H1 (cell line): ENCODE results near the gene ZNF831. TPM values are rescaled to one million over a fixed set of nuclear protein-coding genes. Genes with fewer than 3 reads are reported as not detected.

ENCODE experiments used
- CTCF ChIA-PET: fragments of 300-600 bp; sonication (Branson Sonifier 250); formaldehyde crosslinking; loops from one replicate; lab custom pipeline; 2021; ENCODE audit not compliant: partially characterized antibody; lab: Charles Lee
- POLR2A ChIA-PET: fragments of 300-600 bp; sonication (Branson Sonifier 250); formaldehyde crosslinking; loops from one replicate; lab custom pipeline; 2021; ENCODE audit warnings: inconsistent platforms; ENCODE audit not compliant: partially characterized antibody; lab: Charles Lee
- DNase-seq, 2 experiments: peaks; one replicate each; pipeline versions ENCODE4 v3.0.0 to v3.0.0-alpha.2; 2010 to 2022; ENCODE audit warnings: low spot score in 2 of 2, low read depth in 1 of 2, mixed read lengths in 1 of 2
- FAIRE-seq: peaks from 2 replicates; lab custom pipeline; 2011; peaks lifted over from hg19 to GRCh38; lab: Jason Lieb, UNC
- H2AFZ ChIP-seq: 2 replicates; pipeline ENCODE4 v1.8.1; 2012; ENCODE audit warnings: low read length, inconsistent platforms
- H2AK5ac ChIP-seq: 2 replicates; pipeline ENCODE4 v1.6.1; 2013; ENCODE audit warnings: low read depth, low read length
- H2BK120ac ChIP-seq: replicated peaks from 2 replicates; pipeline ENCODE3; 2013; ENCODE audit warnings: low read depth, low read length, inconsistent platforms
- H2BK12ac ChIP-seq: 2 replicates; pipeline ENCODE4 v1.6.1; 2013; ENCODE audit warnings: low read depth, low read length
- H2BK15ac ChIP-seq: 2 replicates; pipeline ENCODE4 v1.6.1; 2013; ENCODE audit warnings: low read length
- H2BK20ac ChIP-seq: 2 replicates; pipeline ENCODE4 v1.6.1; 2013; ENCODE audit warnings: low read length
- H2BK5ac ChIP-seq: 2 replicates; pipeline ENCODE4 v1.6.1; 2013; ENCODE audit warnings: low read depth, low read length
- H3K14ac ChIP-seq: 2 replicates; pipeline ENCODE4 v1.6.1; 2013; ENCODE audit warnings: inconsistent platforms; ENCODE audit not compliant: insufficient read length
- H3K18ac ChIP-seq: 2 replicates; pipeline ENCODE4 v1.6.1; 2013; ENCODE audit warnings: low read length; ENCODE audit errors: extremely low read depth
- H3K23ac ChIP-seq: 2 replicates; pipeline ENCODE4 v1.6.1; 2013; ENCODE audit warnings: inconsistent platforms; ENCODE audit not compliant: insufficient read length
- H3K23me2 ChIP-seq: 2 replicates; pipeline ENCODE4 v1.6.1; 2013; ENCODE audit warnings: low read depth, low read length
- H3K27ac ChIP-seq: 2 replicates; pipeline ENCODE4 v1.6.1; 2011; ENCODE audit warnings: low read depth, low read length, inconsistent platforms
- H3K27me3 ChIP-seq, 4 experiments: replicated peaks in 1 of 4; 1 replicate in 1 of 4; 2 replicates in 3 of 4; pipeline versions ENCODE4 v1.6.1 to v1.8.1; 2011 to 2013; ENCODE audit warnings: low read length in 3 of 4, mild to moderate bottlenecking in 3 of 4, inconsistent platforms in 2 of 4, mixed read lengths in 2 of 4, moderate library complexity in 1 of 4; ENCODE audit not compliant: control insufficient read depth in 3 of 4, insufficient read depth in 3 of 4; ENCODE audit errors: extremely low read depth in 1 of 4
- H3K36me3 ChIP-seq, 4 experiments: 2 replicates each; pipeline versions ENCODE4 v1.6.1 to v1.8.1; 2011 to 2013; ENCODE audit warnings: mild to moderate bottlenecking in 4 of 4, low read length in 3 of 4, moderate library complexity in 2 of 4, control low read depth in 1 of 4, inconsistent platforms in 1 of 4; ENCODE audit not compliant: insufficient read depth in 4 of 4, control insufficient read depth in 2 of 4
- H3K4ac ChIP-seq: replicated peaks from 2 replicates; pipeline ENCODE3; 2013; ENCODE audit warnings: low read length, low read depth, mixed read lengths, inconsistent platforms; ENCODE audit not compliant: insufficient read length
- H3K4me1 ChIP-seq, 4 experiments: replicated peaks in 1 of 4; 1 replicate in 1 of 4; 2 replicates in 3 of 4; pipeline versions ENCODE4 v1.6.1 to v1.8.1; 2011 to 2013; ENCODE audit warnings: low read length in 3 of 4, inconsistent platforms in 2 of 4, mixed read lengths in 1 of 4; ENCODE audit not compliant: insufficient read depth in 4 of 4, control insufficient read depth in 3 of 4
- H3K4me2 ChIP-seq, 2 experiments: 2 replicates each; pipeline versions ENCODE4 v1.6.1 to v1.8.1; 2011 to 2013; ENCODE audit warnings: low read depth in 2 of 2, low read length in 2 of 2, control low read depth in 1 of 2, inconsistent platforms in 1 of 2, mild to moderate bottlenecking in 1 of 2; ENCODE audit not compliant: insufficient read depth in 1 of 2
- H3K4me3 ChIP-seq, 4 experiments: fragments of 200-600, 300-600 bp in 1 of 4; sonication (generic), shearing (Covaris generic), sonication (Bioruptor Twin) in 1 of 4; 2 replicates each; pipeline versions ENCODE4 v1.5.1 to v1.8.1; 2011 to 2016; ENCODE audit warnings: low read length in 4 of 4, low read depth in 3 of 4, control low read depth in 2 of 4, inconsistent platforms in 2 of 4, mild to moderate bottlenecking in 2 of 4, mixed read lengths in 1 of 4, moderate library complexity in 1 of 4; ENCODE audit not compliant: insufficient read depth in 2 of 4; ENCODE audit errors: extremely low read depth in 1 of 4
- H3K56ac ChIP-seq: replicated peaks from 2 replicates; pipeline ENCODE3; 2013; ENCODE audit warnings: low read depth, mild to moderate bottlenecking, mixed read lengths, low read length, inconsistent platforms; ENCODE audit not compliant: insufficient read length
- H3K79me1 ChIP-seq: 2 replicates; pipeline ENCODE4 v1.6.1; 2013; ENCODE audit warnings: low read depth, low read length, control low read depth
- H3K79me2 ChIP-seq, 2 experiments: 2 replicates each; pipeline versions ENCODE4 v1.6.1 to v1.8.1; 2012 to 2013; ENCODE audit warnings: low read length in 2 of 2, mild to moderate bottlenecking in 2 of 2, inconsistent platforms in 1 of 2; ENCODE audit not compliant: insufficient read depth in 2 of 2, control insufficient read depth in 1 of 2
- H3K9ac ChIP-seq, 4 experiments: replicated peaks in 1 of 4; 1 replicate in 1 of 4; 2 replicates in 3 of 4; pipeline versions ENCODE4 v1.6.1 to v1.8.1; 2011 to 2013; ENCODE audit warnings: low read depth in 3 of 4, low read length in 3 of 4, control low read depth in 2 of 4, mild to moderate bottlenecking in 2 of 4, moderate library complexity in 2 of 4, inconsistent platforms in 1 of 4; ENCODE audit errors: extremely low read depth in 1 of 4
- H3K9me3 ChIP-seq, 2 experiments: 2 replicates each; pipeline versions ENCODE4 v1.6.1 to v1.8.1; 2012 to 2013; ENCODE audit warnings: mild to moderate bottlenecking in 2 of 2, moderate library complexity in 2 of 2, control low read depth in 1 of 2, inconsistent platforms in 1 of 2, low read depth in 1 of 2, low read length in 1 of 2, mixed read lengths in 1 of 2; ENCODE audit not compliant: insufficient read depth in 2 of 2
- H4K20me1 ChIP-seq, 2 experiments: replicated peaks in 1 of 2; 2 replicates each; pipeline versions ENCODE3 to v1.8.1; 2011 to 2013; ENCODE audit warnings: inconsistent platforms in 2 of 2, low read length in 2 of 2, mild to moderate bottlenecking in 1 of 2; ENCODE audit not compliant: insufficient read depth in 2 of 2, control insufficient read depth in 1 of 2
- H4K5ac ChIP-seq: 2 replicates; pipeline ENCODE4 v1.6.1; 2013; ENCODE audit warnings: low read length, low read depth, mixed read lengths, inconsistent platforms; ENCODE audit not compliant: insufficient read length
- H4K8ac ChIP-seq: 2 replicates; pipeline ENCODE4 v1.8.0; 2013; ENCODE audit warnings: mild to moderate bottlenecking, moderate library complexity, low read length, inconsistent platforms; ENCODE audit not compliant: insufficient read depth; ENCODE audit errors: extremely low read depth
- H4K91ac ChIP-seq: replicated peaks from 2 replicates; pipeline ENCODE3; 2013; ENCODE audit warnings: low read length, mixed read lengths, inconsistent platforms; ENCODE audit not compliant: insufficient read length
- CBX8 ChIP-seq: fragments of 300-800, 300-1000 bp; sonication (generic); IDR thresholded peaks from 2 replicates; pipeline ENCODE4 v1.7.1; 2016; ENCODE audit warnings: low read depth, low read length, borderline replicate concordance
- CREB1 ChIP-seq: IDR thresholded peaks from 2 replicates; pipeline ENCODE4 v1.6.1; 2012; ENCODE audit warnings: inconsistent platforms
- CTBP2 ChIP-seq: IDR thresholded peaks from 2 replicates; pipeline ENCODE4 v1.7.0; 2011; ENCODE audit warnings: borderline replicate concordance, mild to moderate bottlenecking, moderate library complexity, mixed read lengths, low read length; ENCODE audit not compliant: insufficient read depth, insufficient read length
- FOSL1 ChIP-seq: IDR thresholded peaks from 2 replicates; pipeline ENCODE4 v1.6.1; 2011; ENCODE audit warnings: mild to moderate bottlenecking, low read depth, low read length, moderate library complexity; ENCODE audit not compliant: insufficient read depth
- KDM5A ChIP-seq: fragments of 200-600 bp; IDR thresholded peaks from 2 replicates; pipeline ENCODE4 v1.7.1; 2012; ENCODE audit warnings: mild to moderate bottlenecking, low read length, inconsistent platforms, mixed read lengths
- NRF1 ChIP-seq: IDR thresholded peaks from 2 replicates; pipeline ENCODE4 v1.6.1; 2011; ENCODE audit warnings: mild to moderate bottlenecking, low read depth, low read length, improper control_type of control experiment
- PHF8 ChIP-seq: fragments of 200-600 bp; sonication (generic); conservative IDR thresholded peaks from 2 replicates; pipeline ENCODE4 v1.7.1; 2012; ENCODE audit warnings: low read depth, mild to moderate bottlenecking, inconsistent platforms, low read length, moderate library complexity
- POLR2AphosphoS5 ChIP-seq: IDR thresholded peaks from 2 replicates; pipeline ENCODE4 v1.6.1; 2011; ENCODE audit warnings: low read depth, low read length
- POU5F1 ChIP-seq: IDR thresholded peaks from 2 replicates; pipeline ENCODE4 v1.6.1; 2011; ENCODE audit warnings: low read depth, mild to moderate bottlenecking, low read length, moderate library complexity
- TAF1 ChIP-seq: IDR thresholded peaks from 2 replicates; pipeline ENCODE4 v1.6.1; 2011; ENCODE audit warnings: mild to moderate bottlenecking, low read depth, low read length
- TAF7 ChIP-seq: optimal IDR thresholded peaks from 2 replicates; pipeline ENCODE3; 2011; ENCODE audit warnings: low read depth, mild to moderate bottlenecking, inconsistent platforms, low read length, moderate library complexity, borderline replicate concordance
- WGBS, 2 experiments: shearing (Covaris generic) in 1 of 2; methylation state at CpG; one replicate each; pipeline versions ENCODE4 v1.1.6 to v1.1.7; 2013 to 2015; ENCODE audit warnings: low lambda C conversion rate in 2 of 2, mixed read lengths in 2 of 2, inconsistent platforms in 1 of 2, low coverage in 1 of 2, missing lambda C conversion rate in 1 of 2; ENCODE audit not compliant: insufficient replicate concordance in 2 of 2, insufficient coverage in 1 of 2, insufficient read length in 1 of 2; ENCODE audit errors: extremely low coverage in 1 of 2, missing lambda C conversion rate in 1 of 2; 5-methylcytosine and 5-hydroxymethylcytosine counted together
- polyA plus RNA-seq, 7 experiments: library from polyadenylated mRNA; depleted of rRNA in 3 of 7; stranded (reverse) in 5 of 7; unstranded in 2 of 7; fragments of >200 nt in 5 of 7; fragments of 200-250 nt in 2 of 7; gene quantifications; 1 replicate in 5 of 7; 2 replicates in 1 of 7; 4 replicates in 1 of 7; pipeline versions ENCODE4 v1.2.1 to v1.2.3, GENCODE V29; 2011 to 2013; ENCODE audit warnings: missing spikeins in 2 of 7, mixed read lengths in 2 of 7
- total RNA-seq: library from RNA; stranded (reverse); fragmentation: NEBNext Ultra II Directional; extraction: Animal tissue kit (Norgen Biotek cat#: 25700); gene quantifications from 2 replicates; pipeline ENCODE4 v1.2.1, GENCODE V29; 2021
- TF ChIP-seq, protein P1 (sequence below): IDR thresholded peaks from 2 replicates; pipeline ENCODE4 v1.6.1; 2011; ENCODE audit warnings: low read length, improper control_type of control experiment

Gene ZNF831
- total and polyA plus RNA-seq, 2 of the 8 experiments (the other 6 are each of a cell fraction or from before 2014, with no cell fraction given) = not detected

GRCh38 chr20:59217173-59217572 lies 53.6 kb downstream of the ZNF831 start:
- H2AK5ac ChIP-seq = no peak overlapping the region
- no peak overlapping the region for H2AFZ ChIP-seq
- H3K18ac ChIP-seq = no peak overlapping the region
- no peak overlapping the region for H4K5ac ChIP-seq
- no peak overlapping the region for H3K4me2 ChIP-seq
- H4K91ac ChIP-seq = no peak overlapping the region
- H2BK20ac ChIP-seq = no peak overlapping the region
- FAIRE-seq (no peak), DNase-seq (no peak)
- no peak overlapping the region for H2BK5ac ChIP-seq
- H3K4me1 ChIP-seq = peaks cover 0 to 5% (median 2%) of the 10 kb centered on the region in 4 experiments; a peak in 4 of 7 replicates
- no peak for TF ChIP-seq KDM5A
- TF ChIP-seq CTBP2 = no peak
- no peak for TF ChIP-seq CREB1
- no peak for TF ChIP-seq NRF1
- TF ChIP-seq TAF1 = no peak
- TF ChIP-seq PHF8 = no peak
- TF ChIP-seq TAF7 = no peak
- no peak for TF ChIP-seq FOSL1
- TF ChIP-seq POLR2AphosphoS5 = no peak
- TF ChIP-seq, protein P1, sequence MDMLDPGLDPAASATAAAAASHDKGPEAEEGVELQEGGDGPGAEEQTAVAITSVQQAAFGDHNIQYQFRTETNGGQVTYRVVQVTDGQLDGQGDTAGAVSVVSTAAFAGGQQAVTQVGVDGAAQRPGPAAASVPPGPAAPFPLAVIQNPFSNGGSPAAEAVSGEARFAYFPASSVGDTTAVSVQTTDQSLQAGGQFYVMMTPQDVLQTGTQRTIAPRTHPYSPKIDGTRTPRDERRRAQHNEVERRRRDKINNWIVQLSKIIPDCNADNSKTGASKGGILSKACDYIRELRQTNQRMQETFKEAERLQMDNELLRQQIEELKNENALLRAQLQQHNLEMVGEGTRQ = no peak
- no peak for TF ChIP-seq POU5F1
- no peak for TF ChIP-seq CBX8
- no peak overlapping the region for H2BK12ac ChIP-seq
- no peaks in the 10 kb centered on the region for H3K79me2 ChIP-seq
- ChIA-PET POLR2A (interaction anchor here (0.7 kb wide), 1 partner anchor 89 kb away, joined by 3 read pairs; no protein-coding TSS in a partner anchor), CTCF (interaction anchor here (2.9 kb wide), 1 partner anchor 10 kb away, joined by 18 read pairs; no protein-coding TSS in a partner anchor)
- no peaks in the 10 kb centered on the region for H3K9me3 ChIP-seq
- no peak overlapping the region; a peak in 1 of 7 replicates for H3K9ac ChIP-seq
- H3K4me3 ChIP-seq = no peak overlapping the region
- H3K14ac ChIP-seq = no peak overlapping the region
- no peak overlapping the region for H3K56ac ChIP-seq
- H4K8ac ChIP-seq = no peak overlapping the region
- no peak overlapping the region for H3K4ac ChIP-seq
- no peak overlapping the region for H2BK120ac ChIP-seq
- no peaks in the 10 kb centered on the region for H4K20me1 ChIP-seq
- H3K23me2 ChIP-seq = peaks cover 2% of the 10 kb centered on the region; the same call in 1 of the 2 replicates
- H3K27me3 ChIP-seq = peaks cover 3 to 8% (median 7%) of the 10 kb centered on the region in 4 experiments
- H3K79me1 ChIP-seq = no peaks in the 10 kb centered on the region
- 82% methylated on average over 1 of the region's 1 CpG; no CpG with 5 or more reads in 1 of the 2 experiments for WGBS, 2 experiments
- no peaks in the 10 kb centered on the region for H3K36me3 ChIP-seq
- no peak overlapping the region for H3K27ac ChIP-seq
- no peak overlapping the region for H3K23ac ChIP-seq
- no peak overlapping the region for H2BK15ac ChIP-seq
